Thoracic aorta (tissue), 2 donors: ENCODE results near the gene C11orf21. TPM values are rescaled to one million over a fixed set of nuclear protein-coding genes. Genes with fewer than 3 reads are reported as not detected.

Experiments used
- ATAC-seq: fragments of 150-250 bp; one replicate; pipeline ENCODE4 v1.8.0; 2017; ENCODE audit warnings: low read depth; ENCODE audit not compliant: insufficient number of reproducible peaks, low FRiP score
- DNase-seq: peaks from one replicate; pipeline ENCODE4 v3.0.0-alpha.2; 2020; ENCODE audit warnings: low spot score
- H3K27ac ChIP-seq, 2 donors: fragments of 200-600 bp; sonication (generic); 1 replicate in 1 of 2; 2 replicates in 1 of 2; pipeline ENCODE4 v1.5.1; 2016; ENCODE audit warnings: mild to moderate bottlenecking in 2 of 2, moderate library complexity in 2 of 2
- H3K27me3 ChIP-seq: fragments of 200-600 bp; sonication (generic); replicated peaks from 2 replicates; pipeline ENCODE4 v1.6.0; 2016; ENCODE audit warnings: mild to moderate bottlenecking; ENCODE audit not compliant: insufficient read depth
- H3K36me3 ChIP-seq: fragments of 200-600 bp; sonication (generic); one replicate; pipeline ENCODE4 v1.5.1; 2016
- H3K4me1 ChIP-seq, 2 donors: fragments of 200-600 bp; sonication (generic); 1 replicate in 1 of 2; 2 replicates in 1 of 2; pipeline versions ENCODE4 v1.5.1 to v1.6.0; 2016; ENCODE audit warnings: low read depth in 2 of 2, mild to moderate bottlenecking in 1 of 2; ENCODE audit not compliant: control insufficient read depth in 1 of 2
- H3K4me3 ChIP-seq: fragments of 200-600 bp; sonication (generic); 2 replicates; pipeline ENCODE4 v1.5.1; 2016; ENCODE audit warnings: mild to moderate bottlenecking
- H3K9me3 ChIP-seq: fragments of 200-600 bp; sonication (generic); 2 replicates; pipeline ENCODE4 v1.5.1; 2016
- CTCF ChIP-seq: fragments of 200-600 bp; sonication (generic); IDR thresholded peaks from one replicate; pipeline ENCODE4 v1.5.1; 2019; ENCODE audit warnings: antibody characterized with exemption
- total RNA-seq, 2 donors: library from RNA; depleted of rRNA; stranded (reverse); fragments of >200 nt; gene quantifications; one replicate each; pipeline versions ENCODE4 v1.1.0 to v1.2.3, GENCODE V29; 2016

Gene C11orf21
- total RNA-seq, 2 donors from 2014 or later, result 1.1 to 4.3 TPM

GRCh38 chr11:2316169-2316962 is 14.6 kb upstream of the C11orf21 start:
- Histone ChIP-seq H3K4me3 (no peak overlapping the region), H3K27ac (no peak overlapping the region), H3K9me3 (no peaks in the 10 kb centered on the region), H3K4me1 (peaks cover 19 to 41% of the 10 kb centered on the region in 2 donors), H3K36me3 (no peaks in the 10 kb centered on the region), H3K27me3 (no peaks in the 10 kb centered on the region)
- TF ChIP-seq CTCF, result no peak
- DNase-seq (no peak), ATAC-seq (no peak)

GRCh38 chr11:2315395-2316168 is 13.9 kb upstream of the C11orf21 start:
- H3K27ac ChIP-seq, result peak overlapping the region; percentile 77 to 80
- no peaks in the 10 kb centered on the region for H3K36me3 ChIP-seq
- peaks cover 19 to 41% of the 10 kb centered on the region in 2 donors for H3K4me1 ChIP-seq
- no peaks in the 10 kb centered on the region for H3K27me3 ChIP-seq
- H3K9me3 ChIP-seq, result no peaks in the 10 kb centered on the region
- H3K4me3 ChIP-seq, result peak overlapping the region; percentile 64
- no peak for TF ChIP-seq CTCF
- DNase-seq (no peak), ATAC-seq (no peak)

- no peak for TF ChIP-seq CTCF
- H3K27ac ChIP-seq, result peak overlapping the region; percentile 80 to 86
- no peaks in the 10 kb centered on the region for H3K27me3 ChIP-seq
- no peaks in the 10 kb centered on the region for H3K36me3 ChIP-seq
- peak overlapping the region; percentile 64 for H3K4me3 ChIP-seq
- H3K4me1 ChIP-seq, result peaks cover 19 to 41% of the 10 kb centered on the region in 2 donors
- ATAC-seq (peak; percentile 66), DNase-seq (peak; percentile 82)
- no peaks in the 10 kb centered on the region for H3K9me3 ChIP-seq
These were observed 13.0 kb upstream of the C11orf21 start for GRCh38 chr11:2314525-2315394.

GRCh38 chr11:2314136-2314524 is 12.4 kb upstream of the C11orf21 start:
- TF ChIP-seq CTCF, result no peak
- no peaks in the 10 kb centered on the region for H3K9me3 ChIP-seq
- H3K4me1 ChIP-seq, result peaks cover 19 to 41% of the 10 kb centered on the region in 2 donors
- H3K27ac ChIP-seq, result peak overlapping the region; percentile 80 to 86
- H3K4me3 ChIP-seq, result peak overlapping the region; percentile 64
- no peaks in the 10 kb centered on the region for H3K36me3 ChIP-seq
- ATAC-seq (no peak), DNase-seq (no peak)
- no peaks in the 10 kb centered on the region for H3K27me3 ChIP-seq
